ENCODE measurements around the gene GCAT. TPM values are rescaled to one million over a fixed set of nuclear protein-coding genes. Genes with fewer than 3 reads are reported as not detected.

Gene GCAT
- total and polyA plus RNA-seq, 2 of the 13 experiments (the other 11 are each of a cell fraction or from before 2014, with no cell fraction given): 28.0 to 50.3 TPM

DNA sequence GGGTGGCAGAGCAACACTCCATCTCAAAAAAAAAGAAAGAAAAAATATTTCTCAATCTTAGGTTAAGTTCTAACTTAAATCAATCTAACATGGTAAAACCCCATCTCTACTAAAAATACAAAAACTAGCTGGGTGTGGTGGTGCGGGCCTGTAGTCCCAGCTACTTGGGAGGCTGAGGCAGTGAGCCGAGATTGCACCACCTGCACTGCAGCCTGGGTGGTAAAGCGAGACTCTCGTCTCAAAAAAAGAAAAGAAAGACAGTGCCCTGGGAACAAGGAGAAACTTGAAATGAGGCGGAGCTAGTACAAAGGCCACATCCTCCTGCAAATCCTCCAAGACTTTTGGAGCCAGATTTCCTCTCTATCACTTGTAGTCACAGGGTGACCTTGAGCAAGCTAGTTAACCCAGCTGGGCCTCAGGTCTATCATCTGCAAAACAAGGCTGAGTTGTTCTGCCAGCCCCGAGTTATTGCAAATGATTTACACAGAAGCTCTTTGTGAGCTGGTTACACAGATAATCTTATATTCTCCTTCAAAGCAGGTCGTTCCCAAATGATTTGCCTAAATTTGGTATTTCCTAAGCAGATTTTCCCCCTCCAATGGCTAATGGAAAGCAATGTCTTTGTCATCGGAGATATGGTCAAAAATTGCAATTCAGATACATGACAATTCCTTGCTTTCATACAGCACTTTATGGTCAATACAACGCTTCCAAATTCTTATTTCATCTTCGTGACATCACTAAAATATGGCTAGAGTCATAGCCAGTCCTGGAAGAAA lies 34.5 kb downstream of the GCAT start:
- WGBS (ENCODE audit: low lambda C conversion rate): 49% methylated on average over 10 of the region's 10 CpGs
- POLR2A ChIA-PET: interaction anchor here (0.8 to 4.8 kb wide), 11 partner anchors 13 to 185 kb away, joined by 3 to 59 read pairs (median 5); partner anchors contain the start of genes C22orf23, GCAT and POLR2F
- no peak for TF ChIP-seq MAFG (CRISPR knock-in tag; IDR thresholded peaks at IDR 0.05)
- TF ChIP-seq ZNF569 (CRISPR knock-in tag; IDR thresholded peaks at IDR 0.05; ENCODE audit: borderline replicate concordance): no peak
- no peak for TF ChIP-seq PHB2 (IDR thresholded peaks at IDR 0.05; ENCODE audit: partially characterized antibody)
- TF ChIP-seq, protein P1, sequence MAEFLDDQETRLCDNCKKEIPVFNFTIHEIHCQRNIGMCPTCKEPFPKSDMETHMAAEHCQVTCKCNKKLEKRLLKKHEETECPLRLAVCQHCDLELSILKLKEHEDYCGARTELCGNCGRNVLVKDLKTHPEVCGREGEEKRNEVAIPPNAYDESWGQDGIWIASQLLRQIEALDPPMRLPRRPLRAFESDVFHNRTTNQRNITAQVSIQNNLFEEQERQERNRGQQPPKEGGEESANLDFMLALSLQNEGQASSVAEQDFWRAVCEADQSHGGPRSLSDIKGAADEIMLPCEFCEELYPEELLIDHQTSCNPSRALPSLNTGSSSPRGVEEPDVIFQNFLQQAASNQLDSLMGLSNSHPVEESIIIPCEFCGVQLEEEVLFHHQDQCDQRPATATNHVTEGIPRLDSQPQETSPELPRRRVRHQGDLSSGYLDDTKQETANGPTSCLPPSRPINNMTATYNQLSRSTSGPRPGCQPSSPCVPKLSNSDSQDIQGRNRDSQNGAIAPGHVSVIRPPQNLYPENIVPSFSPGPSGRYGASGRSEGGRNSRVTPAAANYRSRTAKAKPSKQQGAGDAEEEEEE (CRISPR knock-in tag; IDR thresholded peaks at IDR 0.05; ENCODE audit: borderline replicate concordance): no peak
- TF ChIP-seq, protein P2, sequence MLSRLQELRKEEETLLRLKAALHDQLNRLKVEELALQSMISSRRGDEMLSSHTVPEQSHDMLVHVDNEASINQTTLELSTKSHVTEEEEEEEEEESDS (CRISPR knock-in tag; IDR thresholded peaks at IDR 0.05; ENCODE audit: borderline replicate concordance): no peak
- TF ChIP-seq ZNF260 (CRISPR knock-in tag; IDR thresholded peaks at IDR 0.05; ENCODE audit: borderline replicate concordance, low read depth): no peak
- TF ChIP-seq SP2 (CRISPR knock-in tag; IDR thresholded peaks at IDR 0.05): no peak
- no peak for TF ChIP-seq ZFYVE20 (CRISPR knock-in tag; IDR thresholded peaks at IDR 0.05; ENCODE audit: borderline replicate concordance, low read depth)
- TF ChIP-seq HIVEP1 (CRISPR knock-in tag; IDR thresholded peaks at IDR 0.05): no peak
- TF ChIP-seq KDM1A (CRISPR knock-in tag; IDR thresholded peaks at IDR 0.05): peak; percentile 55; the same call in 1 of the 2 replicates
- no peak for TF ChIP-seq SMAD9 (CRISPR knock-in tag; IDR thresholded peaks at IDR 0.05)
- TF ChIP-seq, protein P3, sequence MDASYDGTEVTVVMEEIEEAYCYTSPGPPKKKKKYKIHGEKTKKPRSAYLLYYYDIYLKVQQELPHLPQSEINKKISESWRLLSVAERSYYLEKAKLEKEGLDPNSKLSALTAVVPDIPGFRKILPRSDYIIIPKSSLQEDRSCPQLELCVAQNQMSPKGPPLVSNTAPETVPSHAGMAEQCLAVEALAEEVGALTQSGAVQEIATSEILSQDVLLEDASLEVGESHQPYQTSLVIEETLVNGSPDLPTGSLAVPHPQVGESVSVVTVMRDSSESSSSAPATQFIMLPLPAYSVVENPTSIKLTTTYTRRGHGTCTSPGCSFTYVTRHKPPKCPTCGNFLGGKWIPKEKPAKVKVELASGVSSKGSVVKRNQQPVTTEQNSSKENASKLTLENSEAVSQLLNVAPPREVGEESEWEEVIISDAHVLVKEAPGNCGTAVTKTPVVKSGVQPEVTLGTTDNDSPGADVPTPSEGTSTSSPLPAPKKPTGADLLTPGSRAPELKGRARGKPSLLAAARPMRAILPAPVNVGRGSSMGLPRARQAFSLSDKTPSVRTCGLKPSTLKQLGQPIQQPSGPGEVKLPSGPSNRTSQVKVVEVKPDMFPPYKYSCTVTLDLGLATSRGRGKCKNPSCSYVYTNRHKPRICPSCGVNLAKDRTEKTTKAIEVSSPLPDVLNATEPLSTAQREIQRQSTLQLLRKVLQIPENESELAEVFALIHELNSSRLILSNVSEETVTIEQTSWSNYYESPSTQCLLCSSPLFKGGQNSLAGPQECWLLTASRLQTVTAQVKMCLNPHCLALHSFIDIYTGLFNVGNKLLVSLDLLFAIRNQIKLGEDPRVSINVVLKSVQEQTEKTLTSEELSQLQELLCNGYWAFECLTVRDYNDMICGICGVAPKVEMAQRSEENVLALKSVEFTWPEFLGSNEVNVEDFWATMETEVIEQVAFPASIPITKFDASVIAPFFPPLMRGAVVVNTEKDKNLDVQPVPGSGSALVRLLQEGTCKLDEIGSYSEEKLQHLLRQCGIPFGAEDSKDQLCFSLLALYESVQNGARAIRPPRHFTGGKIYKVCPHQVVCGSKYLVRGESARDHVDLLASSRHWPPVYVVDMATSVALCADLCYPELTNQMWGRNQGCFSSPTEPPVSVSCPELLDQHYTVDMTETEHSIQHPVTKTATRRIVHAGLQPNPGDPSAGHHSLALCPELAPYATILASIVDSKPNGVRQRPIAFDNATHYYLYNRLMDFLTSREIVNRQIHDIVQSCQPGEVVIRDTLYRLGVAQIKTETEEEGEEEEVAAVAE (CRISPR knock-in tag; IDR thresholded peaks at IDR 0.05; ENCODE audit: borderline replicate concordance): no peak
- no peak for TF ChIP-seq LCORL (IDR thresholded peaks at IDR 0.05)
- 0 out of 2 replicates have a peak, but pooled peaks have one; percentile 18 for TF ChIP-seq LCORL (CRISPR knock-in tag; IDR thresholded peaks at IDR 0.05)
- TF ChIP-seq, protein P4, sequence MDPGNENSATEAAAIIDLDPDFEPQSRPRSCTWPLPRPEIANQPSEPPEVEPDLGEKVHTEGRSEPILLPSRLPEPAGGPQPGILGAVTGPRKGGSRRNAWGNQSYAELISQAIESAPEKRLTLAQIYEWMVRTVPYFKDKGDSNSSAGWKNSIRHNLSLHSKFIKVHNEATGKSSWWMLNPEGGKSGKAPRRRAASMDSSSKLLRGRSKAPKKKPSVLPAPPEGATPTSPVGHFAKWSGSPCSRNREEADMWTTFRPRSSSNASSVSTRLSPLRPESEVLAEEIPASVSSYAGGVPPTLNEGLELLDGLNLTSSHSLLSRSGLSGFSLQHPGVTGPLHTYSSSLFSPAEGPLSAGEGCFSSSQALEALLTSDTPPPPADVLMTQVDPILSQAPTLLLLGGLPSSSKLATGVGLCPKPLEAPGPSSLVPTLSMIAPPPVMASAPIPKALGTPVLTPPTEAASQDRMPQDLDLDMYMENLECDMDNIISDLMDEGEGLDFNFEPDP (CRISPR knock-in tag; conservative IDR thresholded peaks at IDR 0.05): no peak
- TF ChIP-seq SRF (IDR thresholded peaks at IDR 0.05; ENCODE audit: low read depth, low read length): peak; percentile 94

More for the DNA sequence above, 34.5 kb downstream of the GCAT start:
- H3K27me3 ChIP-seq (ENCODE audit: control insufficient read depth in 1 of 2, insufficient read depth in 2 of 2, low read length in 2 of 2): no peaks in the 10 kb centered on the region
- peaks cover 12 to 20% of the 10 kb centered on the region in 2 experiments for H3K36me3 ChIP-seq (replicated peaks in 1 of 2; ENCODE audit: control insufficient read depth in 1 of 2, insufficient read depth in 2 of 2, low read length in 2 of 2)
- DNase-seq (ENCODE audit: low spot score): peak; percentile 87
- H4K20me1 ChIP-seq (ENCODE audit: insufficient read depth, low read length): no peaks in the 10 kb centered on the region
- peak; percentile 77 for FAIRE-seq
- H3K9me3 ChIP-seq (ENCODE audit: low read length): no peaks in the 10 kb centered on the region
- no peak for ATAC-seq
- in situ Hi-C loops (cut with HindIII; ENCODE audit: extremely low pct_ligation_motif_present, low pct_unique_long_range_greater_than_20kb) (no loop called here), intact Hi-C loops (cut with micrococcal nuclease; ENCODE audit: unreplicated experiment) (no loop called here)
- H3K9ac ChIP-seq (ENCODE audit: insufficient read depth, low read depth, low read length): peak overlapping the region; percentile 86
- BruUV-seq (replicated peaks): TSS peak; percentile 49
- peak overlapping the region; percentile 85 for H3K27ac ChIP-seq (ENCODE audit: extremely low read length, insufficient read depth, low read length)
- CTCF ChIA-PET (ENCODE audit: low intra/inter-chr PET ratio, low total read pairs): no interaction called here
- H3K4me3 ChIP-seq (replicated peaks in 1 of 3; ENCODE audit: insufficient read depth in 1 of 3, low read depth in 2 of 3, low read length in 3 of 3): peak overlapping the region; percentile 50 to 87 (median 84); a peak in 5 of 6 replicates
- peak overlapping the region; percentile 84 for H3K4me2 ChIP-seq (ENCODE audit: low read depth, low read length)
- H2AFZ ChIP-seq (ENCODE audit: low read length): no peak overlapping the region
- H3K79me2 ChIP-seq (ENCODE audit: insufficient read depth, low read length): peaks cover 16% of the 10 kb centered on the region
- peaks cover 38% of the 10 kb centered on the region for H3K4me1 ChIP-seq (ENCODE audit: insufficient read depth, low read length)
